ENCODE results near the gene CDH4. TPM values are rescaled to one million over a fixed set of nuclear protein-coding genes. Genes with fewer than 3 reads are reported as not detected.

Gene CDH4
- total and polyA plus RNA-seq, 9 of the 15 experiments (the other 6 are each of a cell fraction or from before 2014, with no cell fraction given) = 0.04 TPM; not detected in 8

DNA sequence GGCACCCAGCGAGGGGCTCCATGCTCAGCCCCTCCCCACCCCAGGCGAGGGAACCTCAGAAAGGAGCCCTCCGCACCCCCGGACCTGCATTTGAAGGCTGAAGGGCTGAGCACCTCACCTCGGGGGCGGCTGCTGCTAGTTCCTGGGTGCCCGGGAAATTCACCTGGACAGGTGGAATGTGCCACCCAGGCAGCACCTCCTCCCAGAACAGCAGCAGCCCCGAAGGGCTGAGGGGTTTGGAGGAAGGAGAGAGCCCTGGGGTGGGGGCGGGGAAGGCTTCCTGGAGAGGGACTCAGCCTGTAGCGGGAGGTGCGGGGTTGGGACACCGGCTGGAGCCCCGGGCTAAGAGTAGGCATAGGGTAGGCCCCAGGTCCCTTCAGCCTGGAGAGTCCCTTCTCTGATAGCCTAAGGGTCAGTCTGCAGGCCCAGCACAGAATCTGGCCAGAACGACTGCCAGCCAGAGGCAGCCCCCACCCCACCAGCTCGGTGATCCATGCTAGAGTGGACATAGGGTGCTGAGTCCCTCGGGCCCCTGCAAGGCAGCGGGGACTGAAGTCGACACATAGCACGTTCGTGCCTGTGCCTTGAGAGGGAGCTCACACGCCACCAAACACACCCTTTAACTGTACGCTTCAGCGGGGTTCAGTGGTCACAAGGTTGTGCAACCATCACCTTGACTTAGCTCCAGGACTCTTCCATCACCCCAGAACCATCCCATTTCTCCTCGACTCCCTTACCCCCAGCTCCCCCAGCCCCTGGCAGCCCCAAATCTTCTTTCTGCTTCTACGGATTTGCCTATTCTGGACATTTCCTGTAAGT is 632.7 kb downstream of the CDH4 start:
- H3K79me2 ChIP-seq (ENCODE audit: control insufficient read depth, insufficient read depth, low read length) = no peaks in the 10 kb centered on the region
- intact Hi-C loops (cut with micrococcal nuclease) (no loop called here), in situ Hi-C loops (cut with MboI) (loop anchor here (25.0 kb wide), 1 partner anchor 1672 kb away; no protein-coding TSS in a partner anchor)
- H3K4me2 ChIP-seq (ENCODE audit: insufficient read depth, low read length) = no peak overlapping the region
- H3K27ac ChIP-seq (ENCODE audit: extremely low read depth, low read depth, low read length) = no peak overlapping the region
- TF ChIP-seq RAD21 (CRISPR knock-in tag; conservative IDR thresholded peaks at IDR 0.05 in 1 of 2, IDR thresholded peaks at IDR 0.05 in 1 of 2) (0 out of 4 replicates have a peak, but pooled peaks of 1 of the 2 experiments have one; percentile 11), CEBPB (tag; IDR thresholded peaks at IDR 0.05) (peak; percentile 51; the same call in 1 of the 2 replicates), FOXJ2 (tag; IDR thresholded peaks at IDR 0.05) (no peak)
- TF ChIP-seq, protein P1, sequence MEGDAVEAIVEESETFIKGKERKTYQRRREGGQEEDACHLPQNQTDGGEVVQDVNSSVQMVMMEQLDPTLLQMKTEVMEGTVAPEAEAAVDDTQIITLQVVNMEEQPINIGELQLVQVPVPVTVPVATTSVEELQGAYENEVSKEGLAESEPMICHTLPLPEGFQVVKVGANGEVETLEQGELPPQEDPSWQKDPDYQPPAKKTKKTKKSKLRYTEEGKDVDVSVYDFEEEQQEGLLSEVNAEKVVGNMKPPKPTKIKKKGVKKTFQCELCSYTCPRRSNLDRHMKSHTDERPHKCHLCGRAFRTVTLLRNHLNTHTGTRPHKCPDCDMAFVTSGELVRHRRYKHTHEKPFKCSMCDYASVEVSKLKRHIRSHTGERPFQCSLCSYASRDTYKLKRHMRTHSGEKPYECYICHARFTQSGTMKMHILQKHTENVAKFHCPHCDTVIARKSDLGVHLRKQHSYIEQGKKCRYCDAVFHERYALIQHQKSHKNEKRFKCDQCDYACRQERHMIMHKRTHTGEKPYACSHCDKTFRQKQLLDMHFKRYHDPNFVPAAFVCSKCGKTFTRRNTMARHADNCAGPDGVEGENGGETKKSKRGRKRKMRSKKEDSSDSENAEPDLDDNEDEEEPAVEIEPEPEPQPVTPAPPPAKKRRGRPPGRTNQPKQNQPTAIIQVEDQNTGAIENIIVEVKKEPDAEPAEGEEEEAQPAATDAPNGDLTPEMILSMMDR (IDR thresholded peaks at IDR 0.05 in 2 of 3, conservative IDR thresholded peaks at IDR 0.05 in 1 of 3; ENCODE audit: insufficient read depth in 2 of 3, low read depth in 1 of 3, low read length in 3 of 3) = peak in 1 of 3 experiments; percentile 22; a peak in 1 of 6 replicates
- no peak for FAIRE-seq
- H3K9me1 ChIP-seq (ENCODE audit: control insufficient read depth, insufficient read depth, low read length) = no peaks in the 10 kb centered on the region
- peak; percentile 75 for ATAC-seq
- peaks cover 10% of the 10 kb centered on the region for H4K20me1 ChIP-seq (replicated peaks; ENCODE audit: control insufficient read depth, insufficient read depth, low read length)
- no peaks in the 10 kb centered on the region for H3K9me3 ChIP-seq (replicated peaks; ENCODE audit: control insufficient read depth, insufficient read depth, low read depth, low read length)
- BruUV-seq (replicated peaks) = no TSS peak
- DNase-seq (ENCODE audit: extremely low read depth in 1 of 4, low spot score in 3 of 4) = peak in 1 of 4 experiments; percentile 25
- H2AFZ ChIP-seq (ENCODE audit: low read depth, low read length) = no peak overlapping the region
- ChIA-PET POLR2A (interaction anchor here (1.0 to 1.9 kb wide), 2 partner anchors 9 to 19 kb away, joined by 3 to 4 read pairs; no protein-coding TSS in a partner anchor), CTCF (ENCODE audit: low intra/inter-chr PET ratio) (no interaction called here)
- no peaks in the 10 kb centered on the region for H3K36me3 ChIP-seq (ENCODE audit: control insufficient read depth, insufficient read depth, low read length)
- peaks cover 0 to 12% of the 10 kb centered on the region in 2 experiments; a peak in 2 of 5 replicates for H3K4me1 ChIP-seq (replicated peaks in 1 of 2; ENCODE audit: control insufficient read depth in 2 of 2, insufficient read depth in 2 of 2, low read length in 2 of 2)
- peaks cover 37 to 66% of the 10 kb centered on the region in 2 experiments for H3K27me3 ChIP-seq (ENCODE audit: control insufficient read depth in 2 of 2, insufficient read depth in 2 of 2, low read length in 2 of 2)
- WGBS (ENCODE audit: insufficient coverage, low coverage, missing lambda C conversion rate) = under 1% methylated on average over 25 of the region's 25 CpGs
- H3K4me3 ChIP-seq = no peak overlapping the region
- H3K9ac ChIP-seq (ENCODE audit: insufficient read depth in 1 of 2, low read depth in 2 of 2, low read length in 2 of 2) = no peak overlapping the region; a peak in 1 of 4 replicates
